Pons (tissue), 1 donor: Measurements from ENCODE around the gene HAUS8.

Experiments used
- DNase-seq: peaks from one replicate; pipeline ENCODE4 v3.0.0-alpha.2; 2016; ENCODE audit warnings: low spot score

HAUS8 gene

DNA sequence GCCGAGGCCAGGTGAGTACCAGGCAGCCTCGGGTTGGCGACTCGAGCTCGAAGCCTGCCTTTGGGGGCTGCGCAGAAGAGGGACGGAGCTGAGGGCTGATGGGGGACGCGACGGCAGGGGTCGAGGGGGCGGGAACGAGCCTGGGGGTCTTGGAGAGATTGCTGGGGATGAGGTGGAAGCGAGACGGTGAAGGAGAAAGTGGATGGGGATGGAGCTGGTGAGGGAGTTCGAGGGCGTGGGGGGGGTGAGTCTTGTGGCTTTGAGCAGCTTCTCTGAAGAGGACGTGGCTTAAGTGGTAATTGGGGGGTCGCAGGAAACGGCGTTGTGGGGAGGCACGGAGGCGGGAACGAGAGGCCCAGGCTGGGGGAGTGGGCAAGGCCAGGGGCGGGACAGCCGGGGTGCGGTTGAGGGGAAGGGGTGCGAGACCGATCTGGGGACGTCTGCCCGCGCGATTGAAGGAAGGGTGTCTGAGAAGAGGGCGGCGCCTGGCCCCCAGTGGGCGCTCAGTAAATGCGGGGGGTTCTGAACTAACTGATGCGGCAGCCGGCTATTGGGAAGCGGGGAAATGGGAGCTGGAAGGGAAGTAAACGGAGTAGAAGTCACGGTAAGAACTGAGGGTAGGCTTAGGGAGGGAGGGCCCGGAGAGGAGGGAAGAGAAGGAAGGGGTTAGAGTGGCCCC is 751 bp upstream of the HAUS8 start:
- DNase-seq, result no peak

DNA sequence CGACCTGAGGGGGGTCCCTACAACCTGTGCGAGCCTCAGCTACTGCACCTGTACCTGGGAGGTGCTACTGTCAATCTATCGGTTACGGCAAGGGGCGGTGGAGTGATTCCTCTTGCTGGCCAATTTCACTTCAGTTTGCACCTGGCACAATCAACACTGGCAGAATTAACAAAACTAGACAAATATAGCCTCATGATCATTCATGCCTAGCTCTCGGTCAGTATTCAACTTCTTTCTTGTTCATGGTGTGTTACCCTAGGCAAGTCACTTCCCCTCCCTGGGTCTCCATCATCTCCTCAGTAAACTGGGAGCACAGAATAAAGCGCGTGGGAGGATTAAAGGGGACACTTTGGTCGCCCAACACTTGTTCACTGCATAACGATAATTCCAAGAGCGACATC is 618 bp downstream of the HAUS8 start:
- peak; percentile 20 for DNase-seq

DNA sequence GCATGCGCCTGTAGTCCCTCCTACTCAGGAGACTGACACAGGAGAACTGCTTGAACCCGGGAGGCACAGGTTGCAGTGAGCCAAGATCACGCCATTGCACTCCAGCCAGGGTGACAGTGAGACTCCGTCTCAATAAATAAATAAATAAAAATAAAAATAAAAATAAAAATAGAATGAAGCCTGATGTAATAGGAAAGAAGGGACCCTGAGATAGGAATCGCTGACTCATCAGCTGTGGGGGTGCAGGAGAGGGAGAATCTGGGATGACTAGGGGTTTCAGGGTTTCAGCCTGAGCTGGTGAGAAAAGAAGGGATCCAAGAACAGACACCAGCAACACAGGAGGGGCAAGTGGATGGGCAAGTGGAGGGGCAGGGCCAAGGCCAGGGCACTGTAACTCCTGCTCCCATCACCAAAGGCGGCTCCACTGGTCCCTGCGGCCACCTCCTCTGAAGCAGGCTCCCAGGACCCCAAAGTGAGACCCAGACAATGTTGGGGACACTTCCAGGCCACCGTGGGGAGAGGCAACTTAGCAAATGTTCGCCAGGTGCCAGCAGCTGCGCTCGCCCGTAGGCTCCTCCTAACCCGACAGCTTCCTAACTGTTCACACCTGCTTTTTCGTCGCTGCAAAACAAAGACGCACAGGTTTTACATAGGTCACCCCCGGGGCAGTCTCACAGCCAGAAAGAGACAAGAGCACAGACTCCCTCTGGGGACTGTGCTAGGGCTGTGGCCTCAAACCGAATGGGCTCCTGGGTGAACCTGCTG is 1.2 kb downstream of the HAUS8 start:
- no peak for DNase-seq

DNA sequence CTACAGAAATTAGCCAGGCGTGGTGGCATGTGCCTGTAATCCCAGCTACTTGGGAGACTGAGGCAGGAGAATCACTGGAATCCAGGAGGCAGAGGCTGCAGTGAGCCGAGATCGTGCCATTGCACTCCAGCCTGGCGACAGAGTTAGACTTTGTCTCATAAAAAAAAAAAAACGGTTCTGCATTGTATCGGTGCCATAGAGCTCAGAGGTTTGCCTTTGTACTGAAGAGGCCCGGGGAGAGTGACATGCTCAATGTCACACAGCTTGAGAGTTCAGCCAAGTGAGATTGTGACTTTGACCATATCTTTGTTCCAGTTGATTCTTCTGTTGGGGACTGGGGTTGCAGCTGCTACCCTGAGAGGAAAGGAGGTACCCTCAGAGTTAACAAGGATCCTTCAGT is 4.3 kb downstream of the HAUS8 start:
- DNase-seq, result no peak

DNA sequence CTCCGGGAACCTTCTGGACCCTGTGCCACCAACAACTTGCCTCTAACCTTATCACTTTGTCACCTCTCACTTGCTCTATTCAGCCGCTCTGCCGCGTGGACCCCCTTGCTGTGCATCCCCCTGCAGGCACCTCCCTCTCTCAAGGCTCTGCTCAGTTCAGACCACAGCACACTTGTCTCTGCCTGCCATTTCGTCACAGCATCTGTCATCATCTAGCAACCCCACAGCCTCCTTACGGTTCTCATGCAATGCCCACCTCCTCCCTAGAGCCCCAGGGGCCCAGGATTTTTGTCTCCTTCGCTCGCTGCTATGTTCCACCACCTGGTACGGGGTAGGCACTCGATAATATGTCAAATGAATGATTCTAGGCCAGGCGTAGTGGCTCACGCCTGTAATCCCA is 4.8 kb downstream of the HAUS8 start:
- no peak for DNase-seq

DNA sequence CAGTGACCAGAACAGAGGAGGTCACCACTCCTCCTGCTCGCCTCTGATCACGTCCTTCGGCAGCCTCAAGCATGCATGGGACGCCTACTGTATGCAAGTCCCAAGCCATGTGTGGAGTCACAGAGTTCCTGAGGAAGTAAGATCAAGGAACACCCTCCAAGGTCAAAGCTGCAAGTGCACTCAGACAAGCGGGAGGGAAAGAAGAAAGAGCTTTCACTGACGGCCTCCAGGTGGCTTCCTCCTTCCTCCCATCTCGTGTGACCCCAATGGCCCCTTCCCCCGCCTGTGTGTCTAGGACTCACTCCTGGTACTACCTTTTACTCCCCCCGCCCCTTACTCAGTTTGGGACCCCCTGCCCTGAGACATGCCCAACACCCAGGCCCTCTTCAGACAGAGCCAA is 6.1 kb downstream of the HAUS8 start:
- DNase-seq, result no peak

DNA sequence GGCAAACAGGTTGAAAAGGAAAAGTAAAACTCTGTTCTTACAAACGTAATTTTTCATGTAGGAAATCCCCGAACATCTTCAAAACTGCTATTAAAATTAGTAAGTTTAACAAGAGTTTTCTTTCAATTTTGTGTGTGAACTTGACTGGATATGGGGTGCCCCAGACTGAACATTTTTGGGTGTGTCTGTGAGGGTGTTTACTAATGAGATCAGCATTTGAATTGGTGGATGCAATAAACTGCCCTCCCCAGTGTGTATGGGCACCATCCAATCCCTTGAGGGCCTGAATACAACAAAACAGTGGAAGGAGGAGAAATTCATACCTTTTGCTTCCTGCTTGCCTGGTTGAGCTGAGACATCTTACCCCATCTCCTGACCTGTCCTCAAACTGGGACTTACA is 11.8 kb downstream of the HAUS8 start:
- DNase-seq, result no peak

DNA sequence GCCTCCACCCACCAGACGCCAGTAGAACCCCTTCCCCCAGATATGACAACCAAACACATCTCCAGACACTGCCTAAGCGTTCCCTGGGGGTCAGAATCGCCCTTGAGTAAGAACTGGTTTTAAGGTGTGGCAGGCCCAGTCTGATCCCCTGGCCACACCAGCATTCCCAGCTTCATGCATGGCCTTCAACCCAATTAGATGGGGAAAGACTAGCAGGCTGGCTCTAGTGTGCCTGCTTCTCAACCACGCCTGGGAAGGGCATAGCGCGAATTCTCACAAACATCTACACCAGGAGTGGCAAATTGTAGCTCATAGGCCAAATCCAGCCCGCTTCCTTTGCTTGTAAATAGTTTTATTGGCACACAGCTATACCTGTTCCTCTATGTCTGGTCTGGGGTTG is 13.6 kb downstream of the HAUS8 start:
- no peak for DNase-seq

DNA sequence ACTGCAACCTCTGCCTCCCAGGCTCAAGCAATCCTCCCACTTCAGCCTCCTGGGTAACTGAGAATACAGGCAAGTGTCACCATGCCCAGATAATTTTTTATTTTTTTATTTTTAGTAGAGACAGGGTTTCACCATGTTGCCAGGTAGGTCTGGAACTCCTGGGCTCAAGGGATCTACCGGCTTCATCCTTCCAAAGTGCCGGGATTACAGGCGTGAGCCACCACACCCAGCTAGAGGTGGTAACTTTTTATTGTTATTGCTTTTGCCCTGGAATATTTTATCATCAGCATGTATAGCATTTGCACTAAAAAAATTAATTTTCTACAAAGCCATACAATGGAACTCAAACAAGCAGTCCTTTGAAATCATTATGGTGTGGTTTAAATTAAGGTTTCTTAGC is 14.0 kb downstream of the HAUS8 start:
- DNase-seq, result no peak

DNA sequence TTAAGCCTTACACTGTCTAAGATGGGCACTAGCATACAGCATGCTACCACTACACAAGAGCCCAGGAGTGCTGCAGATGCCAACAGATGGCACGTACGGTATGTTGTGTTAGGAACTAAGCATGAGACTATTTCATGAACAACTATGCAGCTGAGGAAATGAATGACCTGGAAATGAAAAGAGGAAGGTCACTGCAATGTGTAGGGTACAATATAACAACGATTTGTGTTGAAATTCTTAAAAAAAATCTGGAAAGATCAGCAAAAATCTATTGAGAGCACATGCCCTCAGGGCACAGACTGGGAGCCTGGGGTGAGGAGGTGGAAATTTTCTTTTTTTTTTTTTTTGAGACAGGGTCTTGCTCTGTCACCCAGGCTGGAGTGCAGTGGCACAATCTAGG is 14.4 kb downstream of the HAUS8 start:
- DNase-seq, result no peak

DNA sequence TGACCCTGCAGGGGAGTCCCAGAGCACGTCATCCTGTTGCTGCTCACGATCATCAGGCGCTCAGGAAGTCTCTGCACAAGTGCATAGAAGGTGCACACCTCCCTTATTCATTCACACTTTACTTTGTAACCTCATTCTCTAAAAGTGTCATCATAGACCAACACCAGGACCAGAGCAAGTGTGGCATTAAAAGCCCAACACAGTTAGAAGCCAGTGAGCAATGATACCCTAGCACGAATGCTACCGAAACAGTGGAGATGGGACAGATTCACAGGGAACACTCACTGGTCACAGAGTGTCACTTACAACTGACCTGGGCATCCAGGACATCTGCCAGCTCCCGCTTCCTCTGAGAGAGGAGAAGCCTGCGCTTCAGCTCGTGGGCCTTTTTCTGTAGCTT is 17.0 kb downstream of the HAUS8 start:
- no peak for DNase-seq

DNA sequence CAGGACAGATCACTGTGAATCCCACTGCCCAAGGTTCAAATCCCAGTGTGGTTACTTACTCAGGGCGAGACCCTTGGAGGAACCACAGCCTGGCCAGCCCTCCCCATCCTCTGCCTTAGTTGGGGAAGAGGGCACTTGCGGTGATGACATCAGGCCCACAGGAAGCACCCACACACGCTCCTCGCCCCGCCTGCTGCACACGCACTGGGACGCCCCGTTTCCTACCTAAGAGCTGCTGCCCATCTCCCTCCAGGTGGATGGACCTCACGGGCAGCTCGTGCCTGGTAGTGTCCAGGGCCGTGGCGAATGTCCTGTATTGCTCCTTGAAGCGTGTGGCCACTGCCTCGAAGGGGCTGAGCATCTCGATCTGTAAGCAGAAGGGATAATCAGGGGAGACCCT is 19.6 kb downstream of the HAUS8 start:
- no peak for DNase-seq

DNA sequence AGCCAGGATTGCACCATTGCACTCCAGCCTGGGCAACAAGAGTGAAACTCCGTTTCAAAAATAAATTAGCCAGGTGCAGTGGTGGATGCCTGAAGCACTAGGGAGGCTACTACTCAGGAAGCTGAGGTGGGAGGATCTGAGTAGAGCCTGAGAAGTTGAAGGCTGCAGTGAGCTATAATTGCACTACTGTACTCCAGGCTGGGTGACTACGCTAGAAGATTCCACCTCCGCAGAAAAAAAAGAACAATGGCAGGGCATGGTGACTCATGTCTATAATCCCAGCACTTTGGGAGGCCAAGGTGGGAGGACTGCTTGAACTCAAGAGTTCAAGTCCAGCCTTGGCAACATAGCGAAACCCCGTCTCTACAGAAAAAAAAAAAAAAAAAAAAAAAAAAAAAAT is 20.5 kb downstream of the HAUS8 start:
- no peak for DNase-seq

DNA sequence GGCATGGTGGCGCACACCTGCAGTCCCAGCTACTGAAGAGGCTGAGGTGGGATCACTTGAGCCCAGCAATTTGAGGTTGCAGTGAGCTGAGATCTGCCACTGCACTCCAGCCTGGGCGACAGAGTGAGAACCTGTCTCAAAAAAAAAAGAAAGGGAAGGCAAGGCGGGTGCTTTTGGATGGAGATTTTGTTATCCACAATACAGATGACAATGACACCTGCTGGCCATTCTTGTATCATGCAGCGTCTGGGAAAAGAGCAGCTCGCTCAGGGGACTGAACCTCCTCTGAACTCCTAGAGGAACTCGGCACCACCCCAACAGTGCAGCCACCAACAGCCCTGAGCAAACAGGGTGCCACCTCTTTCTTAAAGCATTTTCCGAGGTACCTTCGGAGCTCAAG is 22.8 kb downstream of the HAUS8 start:
- DNase-seq, result peak; percentile 53

DNA sequence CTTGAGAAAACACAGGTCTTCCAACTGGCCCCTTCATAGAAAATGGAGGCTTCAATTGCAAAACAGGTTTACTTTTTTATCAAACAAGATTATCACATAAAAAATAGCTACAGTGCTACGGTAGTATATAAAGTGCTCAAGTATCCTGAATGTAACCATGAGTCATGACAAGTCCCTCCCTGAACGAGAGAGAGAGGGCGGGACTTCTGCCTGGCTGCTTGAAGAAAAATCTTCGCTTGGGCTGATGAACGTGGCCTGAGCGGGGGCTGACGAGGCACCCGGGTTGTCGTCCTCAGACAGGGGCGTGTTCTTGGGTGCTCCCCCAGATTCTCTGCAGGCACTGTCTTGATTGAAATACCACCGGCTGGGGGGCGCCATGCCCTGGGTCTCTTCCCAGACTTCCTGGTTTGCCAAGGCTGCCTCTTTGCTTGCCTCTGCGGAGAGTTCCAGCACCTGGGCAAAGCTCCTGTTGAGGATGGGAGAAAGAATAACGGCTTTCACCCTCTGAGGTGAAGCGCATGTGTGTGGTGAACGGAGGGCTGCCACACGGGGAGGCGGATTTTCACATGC is 25.5 kb downstream of the HAUS8 start:
- DNase-seq, result no peak

DNA sequence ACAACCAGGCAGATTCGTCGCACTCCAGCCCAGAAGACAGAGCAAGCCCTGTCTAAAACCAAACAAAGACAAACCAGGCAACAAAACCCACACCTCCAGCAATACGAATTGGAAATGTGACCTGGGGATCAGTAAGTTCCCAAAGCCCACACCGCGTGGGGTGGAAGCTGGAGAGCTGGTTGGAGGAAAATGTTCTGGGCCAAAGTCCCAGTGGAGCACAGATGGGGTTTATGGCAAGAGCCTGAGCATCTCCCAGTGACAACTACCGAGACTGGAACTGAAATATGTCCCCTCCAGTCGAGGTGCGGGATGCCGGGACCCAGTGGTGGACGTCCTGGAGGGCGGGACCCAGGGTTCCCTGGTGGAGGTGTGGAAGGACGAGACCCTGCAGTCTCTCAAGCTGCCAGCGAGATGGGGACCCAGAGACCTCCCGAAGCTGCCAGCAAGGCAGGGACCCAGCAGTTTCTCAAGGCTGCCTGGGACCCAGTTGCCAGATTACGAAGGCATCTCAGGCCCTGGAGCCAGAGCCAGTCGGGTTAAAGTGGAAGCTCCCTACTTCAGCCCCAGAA is 26.3 kb downstream of the HAUS8 start:
- DNase-seq, result no peak

DNA sequence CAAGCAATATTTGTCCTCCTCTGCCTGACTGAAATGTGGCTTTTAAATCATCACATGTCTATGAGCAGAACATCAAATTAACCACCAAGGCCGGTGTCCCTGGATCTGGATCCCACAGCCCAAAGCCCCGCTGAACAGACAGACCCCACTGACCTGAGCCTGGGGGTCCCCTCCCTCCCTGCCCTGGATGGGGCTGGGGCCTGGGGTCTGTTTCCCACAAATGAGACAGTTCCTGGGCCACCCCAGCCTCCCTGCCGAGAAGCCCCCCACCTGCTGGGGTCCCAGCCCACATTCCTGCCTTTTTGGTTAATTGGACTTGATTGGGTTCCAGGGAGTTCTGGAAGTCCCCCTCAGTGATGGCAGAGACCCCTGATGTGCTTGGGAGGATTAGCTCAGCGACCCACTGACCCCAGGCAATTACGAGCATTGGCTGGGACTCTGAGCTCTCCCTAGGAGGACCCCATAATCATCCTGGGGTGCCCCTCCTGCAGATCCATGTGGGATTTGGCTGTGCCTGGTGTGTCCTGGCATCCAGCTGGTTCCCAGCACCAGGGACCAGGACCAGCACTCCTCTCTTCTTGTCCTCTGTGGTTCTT is 29.2 kb downstream of the HAUS8 start:
- no peak for DNase-seq

DNA sequence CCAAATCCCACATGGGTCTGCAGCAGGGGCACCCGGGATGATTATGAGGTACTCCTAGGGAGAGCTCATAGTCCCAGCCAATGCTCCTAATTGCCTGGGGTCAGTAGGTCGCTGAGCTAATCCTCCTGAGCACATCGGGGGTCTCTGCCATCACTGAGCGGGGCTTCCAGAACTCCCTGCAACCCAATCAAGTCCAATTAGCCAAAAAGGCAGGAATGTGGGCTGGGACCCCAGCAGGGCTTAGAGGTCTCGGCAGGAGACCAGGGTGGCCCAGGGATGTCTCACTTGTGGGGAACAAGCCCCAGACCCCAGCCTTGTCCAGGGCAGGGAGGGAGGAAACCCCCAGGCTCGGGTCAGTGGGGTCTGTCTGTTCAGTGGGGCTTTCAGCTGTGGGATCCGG is 31.5 kb downstream of the HAUS8 start:
- DNase-seq, result no peak

DNA sequence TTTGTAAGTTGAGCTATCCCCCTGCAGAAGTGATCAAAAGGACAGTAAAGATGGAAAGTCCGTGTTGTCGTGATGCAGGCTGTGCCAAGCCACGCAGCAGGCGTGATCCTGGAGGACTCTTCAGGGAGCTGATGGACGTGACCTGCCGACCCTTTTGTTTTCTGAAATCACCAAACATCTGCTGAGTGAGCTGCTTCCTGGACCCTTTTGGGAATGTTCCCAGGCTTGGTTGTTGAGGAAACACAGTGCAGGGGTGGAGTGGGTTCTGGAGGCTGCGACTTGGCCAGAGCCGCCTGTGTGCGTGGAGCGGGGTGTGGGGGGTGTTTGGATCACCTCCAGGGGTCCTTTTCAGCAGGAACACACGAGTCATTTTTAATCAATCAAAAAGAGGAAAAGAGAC is 33.3 kb downstream of the HAUS8 start:
- no peak for DNase-seq

DNA sequence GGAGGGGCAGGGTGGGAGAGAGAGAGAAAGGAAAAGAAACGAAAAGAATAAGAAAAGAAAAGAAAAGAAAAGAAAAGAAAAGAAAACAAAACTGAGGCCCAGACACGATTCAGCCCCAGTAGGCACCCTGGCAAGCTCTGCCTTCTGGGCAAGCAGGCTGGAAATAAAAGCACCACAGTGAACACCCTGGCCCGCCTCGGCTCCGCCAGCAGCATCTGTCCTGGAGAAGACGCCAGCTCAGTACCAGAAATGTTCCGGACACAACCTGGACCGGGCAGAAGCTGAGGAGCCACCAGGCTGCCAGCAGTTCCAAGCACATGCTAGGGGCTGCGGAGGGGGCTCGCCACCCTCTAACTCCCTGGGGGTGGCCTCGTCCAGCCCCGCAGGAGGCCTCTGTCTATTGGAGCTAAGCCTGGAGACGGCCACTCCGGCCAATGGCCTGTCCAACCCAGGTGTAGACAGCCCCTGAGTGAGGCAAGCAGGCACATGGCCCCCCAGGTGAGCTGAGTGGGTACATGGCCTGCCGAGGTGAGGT is 37.2 kb downstream of the HAUS8 start:
- DNase-seq, result no peak

DNA sequence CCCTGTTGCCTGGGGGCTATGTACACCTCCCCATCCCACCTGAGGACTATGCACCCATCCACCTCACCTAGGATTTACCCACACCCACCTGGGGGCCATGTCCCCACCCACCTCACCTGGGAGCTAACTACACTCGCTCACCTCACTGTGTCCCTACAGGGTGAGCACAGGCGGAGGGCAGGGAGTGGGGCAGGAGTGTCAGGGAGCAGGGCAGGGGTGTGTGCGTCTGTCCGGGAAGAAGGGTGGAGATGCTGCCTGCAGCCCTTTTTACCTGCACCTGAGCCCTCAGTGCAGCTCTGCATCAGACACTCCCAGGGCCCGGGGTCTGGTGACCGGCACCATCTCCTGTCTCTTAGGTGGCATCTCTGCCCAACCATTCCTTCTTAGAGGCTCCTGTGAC is 38.1 kb downstream of the HAUS8 start:
- no peak for DNase-seq

DNA sequence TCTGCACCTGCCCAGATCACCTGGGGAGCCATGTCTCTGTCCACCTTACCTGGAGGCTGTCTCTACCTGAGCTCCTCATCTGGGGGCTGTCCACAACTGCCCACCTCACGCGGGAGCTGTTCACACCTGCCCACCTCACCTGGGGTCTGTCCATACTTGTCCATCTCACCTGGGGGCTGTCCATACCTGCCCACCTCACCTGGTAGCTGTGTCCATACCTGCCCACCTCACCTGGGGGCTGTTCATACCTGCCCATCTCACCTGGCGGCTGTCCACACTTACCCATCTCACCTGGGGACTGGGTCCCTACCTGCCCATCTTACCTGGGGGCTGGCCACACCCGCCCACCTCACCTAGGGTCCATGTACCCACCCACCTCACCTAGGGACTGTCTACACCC is 38.6 kb downstream of the HAUS8 start:
- no peak for DNase-seq
